K562 (cell line): Measurements from ENCODE around the gene EEF1AKMT1. TPM values are rescaled to one million over a fixed set of nuclear protein-coding genes. Genes with fewer than 3 reads are reported as not detected.

Experiments
- ATAC-seq: fragments of 200-7000 bp; cut with Tn5 transposase; 3 replicates; pipeline ENCODE4 v1.9.1; 2020; ENCODE audit warnings: moderate library complexity
- BruUV-seq: library from RNA; stranded (reverse); fragments of 400-500 nt; replicated peaks from 2 replicates; lab custom pipeline; 2021; lab: Mats Ljungman, UMichigan
- CTCF ChIA-PET: fragments of 300-600 bp; formaldehyde crosslinking; extraction: SDS; loops from one replicate; lab custom pipeline; 2021; ENCODE audit warnings: low intra/inter-chr PET ratio; lab: Yijun Ruan, JAX
- POLR2A ChIA-PET: fragments of 300-600, 350-650 bp; sonication (Branson Sonifier 250); formaldehyde crosslinking; extraction: SDS; loops from one replicate; lab custom pipeline; 2021; ENCODE audit warnings: antibody characterized with exemption, inconsistent platforms; lab: Yijun Ruan, JAX
- DNase-seq, 4 experiments: peaks; one replicate each; pipeline versions ENCODE4 v3.0.0 to v3.0.0-alpha.2; 2011 to 2018; ENCODE audit warnings: low spot score in 3 of 4, mixed read lengths in 3 of 4; ENCODE audit errors: extremely low read depth in 1 of 4
- FAIRE-seq: peaks from 2 replicates; lab custom pipeline; 2011; peaks lifted over from hg19 to GRCh38; lab: Jason Lieb, UNC
- H2AFZ ChIP-seq: 2 replicates; pipeline ENCODE4 v1.6.0; 2011; ENCODE audit warnings: low read depth, low read length, control low read depth, inconsistent platforms
- H3K27ac ChIP-seq: fragments of 200-600 bp; 3 replicates; pipeline ENCODE4 v1.8.0; 2011; ENCODE audit warnings: low read depth, mild to moderate bottlenecking, control low read depth, inconsistent platforms, low read length, moderate library complexity, mixed read lengths; ENCODE audit errors: extremely low read depth
- H3K27me3 ChIP-seq, 2 experiments: fragments of 300-600 bp in 1 of 2; 2 replicates in 1 of 2; 3 replicates in 1 of 2; pipeline versions ENCODE4 v1.6.0 to v1.8.0; 2011; ENCODE audit warnings: inconsistent platforms in 2 of 2, low read length in 2 of 2, mild to moderate bottlenecking in 1 of 2, mixed read lengths in 1 of 2, moderate library complexity in 1 of 2; ENCODE audit not compliant: control insufficient read depth in 2 of 2, insufficient read depth in 2 of 2
- H3K36me3 ChIP-seq: fragments of 300-600 bp; 3 replicates; pipeline ENCODE4 v1.8.0; 2011; ENCODE audit warnings: mild to moderate bottlenecking, low read length, inconsistent platforms; ENCODE audit not compliant: control insufficient read depth, insufficient read depth
- H3K4me1 ChIP-seq, 2 experiments: fragments of 200-600 bp in 1 of 2; replicated peaks in 1 of 2; 2 replicates in 1 of 2; 3 replicates in 1 of 2; pipeline versions ENCODE4 v1.5.1 to v1.8.0; 2011; ENCODE audit warnings: inconsistent platforms in 2 of 2, low read length in 2 of 2, mild to moderate bottlenecking in 1 of 2, mixed read lengths in 1 of 2, moderate library complexity in 1 of 2; ENCODE audit not compliant: control insufficient read depth in 2 of 2, insufficient read depth in 2 of 2
- H3K4me2 ChIP-seq: 2 replicates; pipeline ENCODE4 v1.6.1; 2011; ENCODE audit warnings: low read length, control low read depth, inconsistent platforms, mixed read lengths; ENCODE audit not compliant: insufficient read depth
- H3K4me3 ChIP-seq: fragments of 200-600 bp; sonication (generic), shearing (Covaris generic); 2 replicates; pipeline ENCODE4 v1.5.1; 2016; ENCODE audit warnings: control low read depth, inconsistent platforms
- H3K79me2 ChIP-seq: fragments of 200-600 bp; 3 replicates; pipeline ENCODE4 v1.8.0; 2011; ENCODE audit warnings: low read length, inconsistent platforms; ENCODE audit not compliant: control insufficient read depth, insufficient read depth
- H3K9ac ChIP-seq, 2 experiments: 2 replicates each; pipeline versions ENCODE4 v1.6.0 to v1.6.1; 2011; ENCODE audit warnings: low read depth in 2 of 2, low read length in 2 of 2, control low read depth in 1 of 2, inconsistent platforms in 1 of 2, mild to moderate bottlenecking in 1 of 2, mixed read lengths in 1 of 2; ENCODE audit not compliant: insufficient read depth in 1 of 2
- H3K9me1 ChIP-seq: one replicate; pipeline ENCODE4 v1.6.0; 2011; ENCODE audit warnings: inconsistent platforms, mild to moderate bottlenecking, low read length, moderate library complexity; ENCODE audit not compliant: control insufficient read depth, insufficient read depth
- H3K9me3 ChIP-seq: replicated peaks from 2 replicates; pipeline ENCODE4 v1.5.1; 2011; ENCODE audit warnings: low read depth, low read length, inconsistent platforms; ENCODE audit not compliant: control insufficient read depth, insufficient read depth
- H4K20me1 ChIP-seq: replicated peaks from 2 replicates; pipeline ENCODE4 v1.6.1; 2011; ENCODE audit warnings: low read length, inconsistent platforms, mixed read lengths; ENCODE audit not compliant: control insufficient read depth, insufficient read depth
- ATF7 ChIP-seq: fragments of 450-650 bp; IDR thresholded peaks from 2 replicates; pipeline ENCODE4 v1.7.1; 2014; ENCODE audit warnings: mild to moderate bottlenecking, moderate library complexity
- BDP1 ChIP-seq: IDR thresholded peaks from 3 replicates; pipeline ENCODE4 v1.6.1; 2011; ENCODE audit not compliant: insufficient read length, insufficient read depth
- ETV5 ChIP-seq: sonication (generic); formaldehyde crosslinking; IDR thresholded peaks from 2 replicates; pipeline ENCODE4 v1.4.0; 2020; ENCODE audit warnings: low read depth, mild to moderate bottlenecking, missing genetic modification reagents
- FOXA3 ChIP-seq, 2 experiments: fragments of 450-650 bp in 1 of 2; sonication (generic) in 1 of 2; formaldehyde crosslinking; IDR thresholded peaks in 1 of 2; conservative IDR thresholded peaks in 1 of 2; 2 replicates each; pipeline versions ENCODE4 v1.4.0 to v1.8.0; 2020 to 2022; ENCODE audit warnings: mild to moderate bottlenecking in 2 of 2, missing genetic modification reagents in 1 of 2
- ILK ChIP-seq: fragments of 450-650 bp; IDR thresholded peaks from 2 replicates; pipeline ENCODE4 v1.6.1; 2016; ENCODE audit warnings: missing genetic modification characterization, low read depth, mild to moderate bottlenecking, missing compliant biosample characterization, moderate library complexity, borderline replicate concordance
- NFXL1 ChIP-seq: fragments of 450-650 bp; formaldehyde crosslinking; IDR thresholded peaks from 2 replicates; pipeline ENCODE4 v1.4.0; 2021; ENCODE audit warnings: mild to moderate bottlenecking
- PURB ChIP-seq: sonication (generic); formaldehyde crosslinking; IDR thresholded peaks from 2 replicates; pipeline ENCODE4 v1.9.0; 2021; ENCODE audit warnings: low read depth, mild to moderate bottlenecking, missing genetic modification reagents
- SETDB1 ChIP-seq: IDR thresholded peaks from one replicate; pipeline ENCODE4 v1.6.1; 2012; ENCODE audit warnings: low read length, control low read depth, inconsistent platforms
- SIN3B ChIP-seq: fragments of 450-650 bp; IDR thresholded peaks from 2 replicates; pipeline ENCODE4 v1.6.1; 2017; ENCODE audit warnings: low read depth, mild to moderate bottlenecking, moderate library complexity
- ZNF311 ChIP-seq: fragments of 250-450 bp; sonication (Bioruptor Pico); IDR thresholded peaks from 2 replicates; pipeline ENCODE4 v1.4.0; 2020; ENCODE audit warnings: mild to moderate bottlenecking, moderate library complexity
- ZNF639 ChIP-seq, 2 experiments: fragments of 200-800 bp in 1 of 2; sonication (Bioruptor generic) in 1 of 2; sonication (generic) in 1 of 2; formaldehyde crosslinking in 1 of 2; IDR thresholded peaks in 1 of 2; conservative IDR thresholded peaks in 1 of 2; 2 replicates each; pipeline versions ENCODE4 v1.5.0 to v1.6.1; 2016 to 2020; ENCODE audit warnings: missing compliant biosample characterization in 1 of 2, missing genetic modification characterization in 1 of 2, missing genetic modification reagents in 1 of 2
- WGBS: fragments of 100-300 bp; shearing (Covaris generic); methylation state at CpG from one replicate; pipeline ENCODE4 v1.1.6; 2016; ENCODE audit warnings: low coverage, mixed read lengths; ENCODE audit not compliant: insufficient coverage; ENCODE audit errors: missing lambda C conversion rate; 5-methylcytosine and 5-hydroxymethylcytosine counted together
- in situ Hi-C: fragments of 300-500 bp; cut with MboI; formaldehyde crosslinking; loops from 4 replicates; pipeline ENCODE4 v1.15.0; 2018; ENCODE audit warnings: inconsistent platforms, mixed read lengths
- intact Hi-C: fragments of 100-400 bp; cut with micrococcal nuclease; formaldehyde crosslinking; loops from 2 replicates; pipeline ENCODE4 v1.14.2; 2022
- polyA plus RNA-seq, 8 experiments: library from polyadenylated mRNA; depleted of rRNA in 4 of 8; stranded (reverse) in 5 of 8; unstranded in 3 of 8; fragments of >200 nt; fragmentation: Nextera tagmentation in 2 of 8; fragmentation: Illumina TruSeq in 1 of 8; extraction: Ambion mirVana in 2 of 8; extraction: Trizol in 1 of 8; gene quantifications; 2 replicates each; pipeline versions ENCODE4 v1.2.1 to v1.2.3, GENCODE V29; 2011 to 2014; ENCODE audit warnings: inconsistent platforms in 1 of 8, missing spikeins in 1 of 8
- total RNA-seq, 7 experiments: library from RNA; depleted of rRNA in 6 of 7; stranded (reverse); fragments of >200 nt in 6 of 7; fragmentation: Illumina TruSeq in 2 of 7; extraction: Trizol in 2 of 7; gene quantifications; 2 replicates each; pipeline versions ENCODE4 v1.2.1 to v1.2.3, GENCODE V29; 2011 to 2021; ENCODE audit warnings: low replicate concordance in 1 of 7
- TF ChIP-seq, protein P1 (sequence below): fragments of 450-650 bp; conservative IDR thresholded peaks from 2 replicates; pipeline ENCODE4 v1.6.1; 2016; ENCODE audit warnings: missing genetic modification characterization, low read depth, mild to moderate bottlenecking, control low read depth, missing compliant biosample characterization

The EEF1AKMT1 gene
- total and polyA plus RNA-seq, 9 of the 15 experiments (the other 6 are each of a cell fraction or from before 2014, with no cell fraction given): 5.3 to 36.3 (median 7.9) TPM

DNA sequence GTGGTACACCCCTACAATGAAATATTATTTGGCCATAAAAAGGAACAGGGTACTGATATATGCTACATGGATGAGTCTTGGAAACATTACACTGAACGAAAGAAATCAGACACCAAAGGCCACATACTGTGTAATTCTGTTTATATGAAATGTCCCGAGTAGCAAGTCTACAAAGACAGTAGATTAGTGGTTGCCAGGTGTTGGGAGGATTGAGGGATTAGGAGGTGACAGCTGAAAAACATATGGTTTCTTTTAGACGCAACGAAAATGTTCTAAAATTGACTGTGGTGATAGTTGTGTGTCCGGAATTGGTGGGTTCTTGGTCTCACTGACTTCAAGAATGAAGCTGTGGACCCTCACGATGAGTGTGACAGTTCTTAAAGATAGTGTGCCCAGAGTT is 35.1 kb downstream of the EEF1AKMT1 start:
- no peaks in the 10 kb centered on the region for H3K79me2 ChIP-seq
- H3K4me2 ChIP-seq: no peak overlapping the region
- H3K4me3 ChIP-seq: no peak overlapping the region
- POLR2A ChIA-PET: no interaction called here
- 51% methylated on average over 6 of the region's 6 CpGs for WGBS
- H3K4me1 ChIP-seq: no peaks in the 10 kb centered on the region; a peak in 1 of 5 replicates
- TF ChIP-seq, protein P1, sequence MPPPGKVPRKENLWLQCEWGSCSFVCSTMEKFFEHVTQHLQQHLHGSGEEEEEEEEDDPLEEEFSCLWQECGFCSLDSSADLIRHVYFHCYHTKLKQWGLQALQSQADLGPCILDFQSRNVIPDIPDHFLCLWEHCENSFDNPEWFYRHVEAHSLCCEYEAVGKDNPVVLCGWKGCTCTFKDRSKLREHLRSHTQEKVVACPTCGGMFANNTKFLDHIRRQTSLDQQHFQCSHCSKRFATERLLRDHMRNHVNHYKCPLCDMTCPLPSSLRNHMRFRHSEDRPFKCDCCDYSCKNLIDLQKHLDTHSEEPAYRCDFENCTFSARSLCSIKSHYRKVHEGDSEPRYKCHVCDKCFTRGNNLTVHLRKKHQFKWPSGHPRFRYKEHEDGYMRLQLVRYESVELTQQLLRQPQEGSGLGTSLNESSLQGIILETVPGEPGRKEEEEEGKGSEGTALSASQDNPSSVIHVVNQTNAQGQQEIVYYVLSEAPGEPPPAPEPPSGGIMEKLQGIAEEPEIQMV (tag): no peak
- TF ChIP-seq ZNF311 (CRISPR knock-in tag) (no peak), SETDB1 (no peak), BDP1 (no peak), PURB (CRISPR knock-in tag) (no peak), ZNF639 (CRISPR knock-in tag; conservative IDR thresholded peaks at IDR 0.05 in 1 of 2, IDR thresholded peaks at IDR 0.05 in 1 of 2) (no peak), ATF7 (no peak), NFXL1 (no peak), ILK (tag) (no peak), FOXA3 (CRISPR knock-in tag; conservative IDR thresholded peaks at IDR 0.05 in 1 of 2, IDR thresholded peaks at IDR 0.05 in 1 of 2) (no peak), ETV5 (CRISPR knock-in tag) (no peak), SIN3B (no peak)
- H3K9ac ChIP-seq: no peak overlapping the region
- no peaks in the 10 kb centered on the region for H4K20me1 ChIP-seq
- FAIRE-seq (no peak), ATAC-seq (no peak), DNase-seq (no peak)
- in situ Hi-C loops: no loop called here
- no peaks in the 10 kb centered on the region for H3K9me1 ChIP-seq
- no peak overlapping the region for H2AFZ ChIP-seq
- H3K9me3 ChIP-seq: no peaks in the 10 kb centered on the region
- no TSS peak for BruUV-seq
- intact Hi-C loops: no loop called here
- CTCF ChIA-PET: no interaction called here
- H3K36me3 ChIP-seq: no peaks in the 10 kb centered on the region
- H3K27me3 ChIP-seq: no peaks in the 10 kb centered on the region
- H3K27ac ChIP-seq: no peak overlapping the region
